HG02678 (cell line): ENCODE data around the gene EFHD2.
"Not testable (repeated sequence)": the region's sequence is repeated elsewhere in the genome, so short reads cannot be mapped to it uniquely, and the experiment has no call there.

Experiments used
- ATAC-seq: cut with Tn5 transposase; IDR thresholded peaks from one replicate; pipeline ENCODE4 v1.9.1; 2021; ENCODE audit warnings: mild to moderate bottlenecking, moderate library complexity; ENCODE audit not compliant: unreplicated experiment

Gene EFHD2, protein sequence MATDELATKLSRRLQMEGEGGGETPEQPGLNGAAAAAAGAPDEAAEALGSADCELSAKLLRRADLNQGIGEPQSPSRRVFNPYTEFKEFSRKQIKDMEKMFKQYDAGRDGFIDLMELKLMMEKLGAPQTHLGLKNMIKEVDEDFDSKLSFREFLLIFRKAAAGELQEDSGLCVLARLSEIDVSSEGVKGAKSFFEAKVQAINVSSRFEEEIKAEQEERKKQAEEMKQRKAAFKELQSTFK

DNA sequence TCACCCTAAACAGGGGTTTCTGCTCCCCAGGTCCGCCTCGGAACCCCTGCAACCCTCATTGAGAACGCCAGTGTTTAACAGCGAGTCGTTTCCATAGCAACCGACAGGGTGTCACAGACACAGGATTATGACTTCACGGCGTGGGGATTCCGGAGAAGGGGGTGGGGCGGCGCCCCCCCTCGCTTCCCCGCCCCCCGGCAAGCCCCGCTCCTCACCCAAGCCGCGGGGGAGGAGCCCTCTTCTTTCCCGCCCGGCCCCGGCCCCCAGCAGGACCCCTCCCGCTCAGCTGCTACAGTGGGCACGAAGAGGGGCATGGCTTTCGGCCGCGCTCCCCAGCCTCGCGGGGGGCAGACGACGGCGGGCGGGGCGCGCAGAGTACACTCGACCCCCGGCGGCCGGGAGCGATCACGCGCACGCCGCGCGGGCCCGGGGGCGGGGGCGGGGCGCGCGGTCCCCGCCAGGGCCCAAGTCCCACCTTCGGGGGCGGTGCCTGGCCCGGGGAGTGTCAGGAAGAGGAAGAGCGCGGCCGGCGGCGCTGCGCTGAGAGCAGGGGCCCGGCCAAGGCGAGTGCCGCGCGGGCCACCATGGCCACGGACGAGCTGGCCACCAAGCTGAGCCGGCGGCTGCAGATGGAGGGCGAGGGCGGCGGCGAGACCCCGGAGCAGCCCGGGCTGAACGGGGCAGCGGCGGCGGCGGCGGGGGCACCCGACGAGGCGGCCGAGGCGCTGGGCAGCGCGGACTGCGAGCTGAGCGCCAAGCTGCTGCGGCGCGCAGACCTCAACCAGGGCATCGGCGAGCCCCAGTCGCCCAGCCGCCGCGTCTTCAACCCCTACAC is at the start of gene EFHD2:
Gene EFHD2, plus strand, starts transcription at position 501 of the 835 bp plus-strand sequence. Its CDS starts 84 bp downstream, at position 585.
- ATAC-seq = peak; percentile 84

DNA sequence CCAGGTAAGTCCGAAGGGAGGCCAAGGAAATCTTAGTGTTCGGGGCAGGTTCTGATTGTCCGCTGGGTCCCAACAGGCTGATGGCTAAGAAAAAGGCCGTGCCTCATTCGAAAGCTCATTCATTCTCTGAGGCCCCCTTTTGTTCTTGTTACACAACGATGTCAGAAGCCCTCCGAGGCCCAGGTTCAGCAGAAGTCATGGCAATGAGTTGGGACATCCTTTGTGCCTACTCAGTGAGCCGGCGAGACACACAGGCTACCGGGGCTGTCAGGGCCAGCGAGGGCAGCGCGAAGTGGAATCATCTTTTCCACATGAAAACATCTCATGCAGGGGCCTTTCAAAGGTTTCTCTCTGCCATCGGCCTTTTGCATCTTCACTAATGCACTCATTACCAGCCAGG is 49.0 kb upstream of the EFHD2 start:
- ATAC-seq = no peak

DNA sequence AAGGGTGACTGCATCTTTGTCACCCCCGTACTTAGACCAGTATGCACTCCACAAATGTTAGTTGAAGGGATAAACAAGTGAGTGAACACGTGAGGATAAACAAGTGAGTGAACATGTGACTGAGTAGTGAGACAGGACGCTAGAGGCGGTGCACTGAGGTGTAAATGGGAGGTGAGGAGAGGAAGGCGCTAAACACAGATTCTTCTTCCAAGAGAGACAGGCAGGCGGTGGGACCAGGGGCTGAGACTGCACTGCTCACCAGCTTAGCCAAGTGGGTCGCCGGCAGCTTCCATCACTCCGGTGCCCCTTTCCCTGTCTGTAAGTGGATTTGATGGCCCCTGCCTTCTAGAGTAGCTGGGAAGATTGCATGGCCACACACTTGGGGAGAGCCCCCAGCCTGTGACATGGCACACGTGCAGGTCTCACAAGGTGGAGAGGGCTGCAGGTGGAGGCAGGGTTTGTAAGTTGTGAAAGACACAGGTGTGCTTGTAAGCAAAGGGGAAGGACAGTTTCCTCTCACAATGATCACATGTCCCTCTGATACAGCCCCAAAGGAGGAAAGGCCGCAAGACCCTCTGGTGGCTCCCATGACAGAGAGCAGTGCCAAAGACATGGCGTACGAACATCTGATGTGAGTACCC is 47.5 kb upstream of the EFHD2 start:
- no peak for ATAC-seq

DNA sequence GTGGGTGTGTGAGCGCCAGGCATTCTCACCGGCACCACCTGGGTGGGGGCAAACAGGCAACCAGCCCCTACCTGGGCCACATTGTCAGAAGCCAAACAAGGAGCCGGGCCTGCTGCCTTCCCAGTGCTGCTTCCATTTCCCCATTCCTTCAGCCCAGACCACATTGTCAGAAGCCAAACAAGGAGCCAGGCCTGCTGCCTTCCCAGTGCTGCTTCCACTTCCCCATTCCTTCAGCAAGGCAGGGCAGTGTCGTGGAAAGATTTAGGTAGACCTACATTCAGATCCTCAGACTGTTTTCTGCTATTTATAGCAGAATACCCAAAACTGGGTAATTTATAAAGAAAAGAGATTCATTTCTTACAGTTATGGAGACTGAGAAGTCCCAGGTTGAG is 47.0 kb upstream of the EFHD2 start:
- ATAC-seq = no peak

DNA sequence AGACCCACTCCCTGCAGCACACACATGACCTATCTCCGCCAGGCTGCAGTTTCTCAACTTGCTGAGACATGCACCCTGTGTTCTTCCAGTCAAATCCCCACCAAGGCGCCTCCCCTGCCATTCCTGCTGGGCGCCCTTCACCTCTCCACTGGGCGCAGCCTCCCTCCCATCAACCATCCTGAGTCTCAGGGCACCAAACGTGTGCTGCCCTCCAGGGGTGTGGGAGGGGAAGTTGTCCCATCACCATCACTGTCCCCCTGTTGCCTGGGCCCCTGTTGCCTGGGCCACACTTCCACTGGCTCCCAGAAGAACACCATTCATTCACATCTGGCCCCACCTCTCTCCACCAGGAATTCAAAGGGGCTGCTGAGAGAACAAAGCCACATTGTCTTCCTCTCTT is 44.9 kb upstream of the EFHD2 start:
- no peak for ATAC-seq

DNA sequence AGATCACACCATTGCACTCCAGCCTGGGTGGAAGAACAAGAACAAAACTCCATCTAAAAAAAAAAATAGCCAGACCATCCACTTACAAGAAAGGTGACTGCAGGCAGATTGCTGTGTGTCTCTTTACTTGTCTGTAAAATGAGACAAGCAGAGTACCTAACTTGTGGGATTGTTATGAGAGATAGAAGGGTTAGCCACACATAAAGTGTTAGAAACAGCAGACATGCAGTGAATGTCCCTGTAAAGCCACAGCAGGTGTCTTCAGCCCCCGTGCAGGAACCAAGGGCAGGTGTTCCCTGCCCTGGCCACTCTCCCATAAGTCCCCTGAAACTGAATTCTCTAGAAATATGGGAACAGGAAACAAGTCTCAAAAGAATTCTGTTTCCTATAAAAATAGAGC is 40.8 kb upstream of the EFHD2 start:
- ATAC-seq = no peak

DNA sequence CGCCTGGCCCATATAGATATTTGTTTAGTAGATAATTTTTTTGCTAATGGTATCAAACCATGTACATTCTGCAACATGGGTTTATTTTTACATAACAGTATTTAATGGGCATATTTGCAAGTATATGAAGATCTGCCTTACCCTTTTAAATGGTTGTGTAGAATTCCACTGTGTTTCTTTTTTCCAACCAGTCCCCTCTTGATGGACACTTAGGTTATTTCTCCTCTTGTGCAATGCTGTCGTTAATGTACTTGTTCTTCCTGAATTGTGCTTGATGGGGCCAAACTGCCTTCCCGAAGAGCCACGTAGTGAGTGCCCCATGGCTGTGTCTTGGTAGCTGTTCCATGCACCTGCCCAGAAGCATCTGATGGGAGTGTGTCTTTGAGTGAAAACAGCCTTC is 39.4 kb upstream of the EFHD2 start:
- no peak for ATAC-seq

DNA sequence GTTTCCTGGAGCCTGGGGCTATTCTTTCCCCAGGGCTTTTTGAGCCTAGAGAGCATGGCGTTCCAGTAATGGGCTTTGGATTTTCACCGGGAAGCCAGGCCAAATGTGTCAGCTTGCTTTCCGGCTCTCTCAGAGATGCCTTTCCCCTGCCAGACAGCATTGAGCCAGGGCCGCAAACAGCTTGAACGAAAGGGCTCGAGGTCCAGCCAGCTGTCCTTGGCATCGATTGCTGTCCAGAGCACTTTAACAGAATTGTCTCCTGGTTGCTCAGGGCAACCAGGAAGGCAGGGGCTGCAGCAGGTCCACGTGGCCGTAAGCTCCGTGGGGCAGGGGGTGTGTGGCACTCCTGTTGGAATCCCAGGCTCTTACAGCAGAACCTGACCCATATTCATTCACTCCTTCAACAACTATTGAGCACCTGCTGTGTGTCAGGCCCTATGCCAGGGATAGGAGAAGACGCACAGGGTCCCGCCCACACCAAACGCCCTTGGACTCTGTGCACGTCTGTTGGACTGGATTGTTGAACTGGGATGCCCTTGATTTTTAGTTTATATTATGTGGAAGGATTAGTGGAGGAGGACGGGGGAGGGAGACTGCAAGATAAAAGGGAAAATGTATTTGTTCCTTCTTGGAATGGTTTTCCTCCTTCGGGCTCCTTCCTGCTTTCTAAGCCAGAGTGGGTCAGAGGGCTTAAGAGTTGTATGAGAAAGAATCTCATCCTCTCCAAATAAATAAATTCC is 38.7 kb upstream of the EFHD2 start:
- ATAC-seq = no peak

DNA sequence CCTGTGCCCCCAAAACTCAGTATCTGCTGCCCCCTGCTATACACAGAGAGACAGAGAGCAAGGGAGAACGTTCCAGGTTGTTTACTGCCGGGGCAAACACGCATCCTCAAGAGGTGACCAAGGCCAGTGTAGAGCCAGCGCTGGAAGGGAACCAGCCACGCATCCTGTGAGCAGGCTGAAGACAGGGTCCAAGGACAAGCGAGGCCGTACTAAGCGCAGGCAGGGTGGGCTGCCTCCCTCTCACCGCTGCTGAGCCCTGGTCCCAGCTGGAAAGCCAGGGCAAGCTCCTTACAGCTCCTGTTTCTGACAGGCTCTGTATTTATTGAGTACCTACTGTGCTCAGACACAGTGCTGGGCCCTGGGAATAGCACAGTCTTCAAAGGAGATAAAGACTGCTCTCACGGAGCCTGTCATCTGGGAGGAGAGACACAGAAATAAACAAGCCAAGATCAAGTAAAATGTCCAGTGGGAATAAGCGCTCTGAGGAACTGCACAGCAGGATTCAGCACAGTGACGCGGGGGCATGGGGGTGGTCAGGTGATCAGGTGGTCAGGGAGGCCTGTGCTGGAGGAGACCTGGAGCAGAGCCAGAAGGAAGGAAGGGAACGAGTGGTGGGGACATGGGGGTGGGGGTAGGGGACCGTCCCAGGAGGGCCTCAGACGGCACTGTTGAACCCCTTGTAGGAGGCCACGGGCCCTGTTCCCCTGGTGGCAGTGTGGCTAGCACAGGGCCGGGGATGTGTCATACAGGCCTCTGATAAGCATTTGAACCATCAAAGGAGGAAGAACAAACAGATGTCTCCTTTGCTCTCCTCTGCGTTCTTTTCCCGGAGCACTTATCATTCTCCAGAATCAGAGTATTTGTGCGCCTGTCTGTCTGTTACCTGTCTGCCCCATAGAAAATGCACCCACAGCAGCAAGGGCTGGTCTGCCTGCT is 37.8 kb upstream of the EFHD2 start:
- ATAC-seq = no peak

DNA sequence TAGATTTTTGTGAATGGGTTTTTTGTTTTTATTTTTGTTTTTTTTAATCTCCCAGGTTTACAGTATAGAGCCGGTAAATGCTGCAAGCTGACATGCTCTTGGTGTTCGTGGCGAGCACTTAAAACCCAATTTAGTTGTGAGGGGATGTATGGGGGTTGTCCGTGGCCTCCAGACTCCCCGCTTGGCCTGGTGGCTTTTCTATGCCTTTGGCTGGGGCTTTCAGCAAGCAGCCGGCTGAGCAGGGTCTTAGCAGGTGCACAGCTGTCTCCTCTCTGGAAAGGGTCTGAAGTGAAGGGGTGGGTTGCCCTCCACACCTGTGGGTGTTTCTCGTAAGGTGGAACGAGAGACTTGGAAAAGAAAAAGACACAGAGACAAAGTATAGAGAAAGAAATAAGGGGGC is 31.0 kb upstream of the EFHD2 start:
- ATAC-seq = no peak

DNA sequence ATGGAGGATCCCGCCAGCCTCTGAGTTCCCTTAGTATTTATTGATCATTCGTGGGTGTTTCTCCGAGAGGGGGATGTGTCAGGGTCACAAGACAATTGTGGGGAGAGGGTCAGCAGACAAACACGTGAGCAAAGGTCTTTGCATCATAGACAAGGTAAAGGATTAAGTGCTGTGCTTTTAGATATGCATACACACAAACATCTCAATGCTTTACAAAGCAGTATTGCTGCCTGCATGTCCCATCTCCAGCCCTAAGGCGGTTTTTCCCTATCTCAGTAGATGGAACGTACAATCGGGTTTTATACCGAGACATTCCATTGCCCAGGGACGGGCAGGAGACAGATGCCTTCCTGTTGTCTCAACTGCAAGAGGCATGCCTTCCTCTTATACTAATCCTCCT is 30.5 kb upstream of the EFHD2 start:
- ATAC-seq = not testable (repeated sequence)

DNA sequence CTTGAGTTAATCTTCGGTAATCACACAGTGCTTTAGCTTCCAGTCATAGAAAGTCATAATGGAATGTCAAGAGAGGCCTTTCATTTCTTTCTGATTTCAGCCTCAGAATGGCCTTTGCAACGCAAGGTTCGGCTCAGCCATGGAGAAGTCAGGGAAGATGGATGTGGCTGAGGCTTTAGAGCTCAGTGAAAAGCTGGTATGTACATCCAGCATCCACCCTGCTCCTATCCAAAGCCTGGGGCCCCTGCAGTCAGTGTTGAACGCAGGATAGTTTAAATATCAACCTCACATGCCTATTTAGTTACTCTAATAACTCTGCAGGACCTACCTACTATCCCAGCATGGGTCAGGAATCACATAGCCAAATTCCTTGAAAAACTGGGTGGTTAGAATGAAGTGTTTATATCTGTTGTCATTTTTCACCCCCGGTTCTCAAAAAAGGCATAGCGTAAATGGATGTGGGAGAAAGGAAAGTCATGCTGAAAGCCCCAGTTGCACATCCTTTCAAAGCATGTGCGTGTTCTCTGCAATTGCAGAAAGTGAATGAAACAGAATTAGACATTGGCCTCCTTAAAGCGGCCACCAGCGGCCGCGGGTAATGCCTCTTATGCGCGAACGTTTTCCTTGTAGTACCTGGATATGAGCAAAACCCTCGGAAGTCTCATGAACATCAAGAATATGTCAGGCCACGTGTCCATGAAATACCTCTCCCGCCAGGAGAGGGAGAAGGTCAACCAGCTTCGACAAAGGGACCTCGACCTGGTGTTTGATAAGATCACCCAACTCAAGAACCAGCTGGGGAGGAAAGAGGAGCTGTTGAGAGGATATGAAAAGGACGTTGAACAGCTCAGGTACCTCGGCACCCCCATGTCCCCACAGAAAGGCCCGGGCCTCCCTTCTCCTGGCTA is 28.8 kb upstream of the EFHD2 start:
- no peak for ATAC-seq

DNA sequence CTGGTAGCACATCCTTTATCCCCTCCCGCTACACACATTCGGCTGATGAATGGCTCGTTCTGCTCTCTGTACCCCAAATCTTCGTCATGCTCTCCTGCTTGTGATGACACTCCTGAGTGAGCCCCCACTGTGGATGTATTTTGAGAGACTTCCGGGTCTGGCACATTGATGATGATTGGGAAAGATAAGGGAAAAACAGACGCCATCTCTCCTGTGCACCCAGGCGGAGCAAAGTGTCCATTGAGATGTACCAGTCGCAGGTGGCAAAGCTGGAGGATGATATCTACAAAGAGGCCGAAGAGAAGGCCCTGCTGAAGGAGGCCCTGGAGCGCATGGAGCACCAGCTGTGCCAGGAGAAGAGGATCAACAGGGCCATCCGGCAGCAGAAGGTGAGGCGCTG is 27.9 kb upstream of the EFHD2 start:
- ATAC-seq = no peak

DNA sequence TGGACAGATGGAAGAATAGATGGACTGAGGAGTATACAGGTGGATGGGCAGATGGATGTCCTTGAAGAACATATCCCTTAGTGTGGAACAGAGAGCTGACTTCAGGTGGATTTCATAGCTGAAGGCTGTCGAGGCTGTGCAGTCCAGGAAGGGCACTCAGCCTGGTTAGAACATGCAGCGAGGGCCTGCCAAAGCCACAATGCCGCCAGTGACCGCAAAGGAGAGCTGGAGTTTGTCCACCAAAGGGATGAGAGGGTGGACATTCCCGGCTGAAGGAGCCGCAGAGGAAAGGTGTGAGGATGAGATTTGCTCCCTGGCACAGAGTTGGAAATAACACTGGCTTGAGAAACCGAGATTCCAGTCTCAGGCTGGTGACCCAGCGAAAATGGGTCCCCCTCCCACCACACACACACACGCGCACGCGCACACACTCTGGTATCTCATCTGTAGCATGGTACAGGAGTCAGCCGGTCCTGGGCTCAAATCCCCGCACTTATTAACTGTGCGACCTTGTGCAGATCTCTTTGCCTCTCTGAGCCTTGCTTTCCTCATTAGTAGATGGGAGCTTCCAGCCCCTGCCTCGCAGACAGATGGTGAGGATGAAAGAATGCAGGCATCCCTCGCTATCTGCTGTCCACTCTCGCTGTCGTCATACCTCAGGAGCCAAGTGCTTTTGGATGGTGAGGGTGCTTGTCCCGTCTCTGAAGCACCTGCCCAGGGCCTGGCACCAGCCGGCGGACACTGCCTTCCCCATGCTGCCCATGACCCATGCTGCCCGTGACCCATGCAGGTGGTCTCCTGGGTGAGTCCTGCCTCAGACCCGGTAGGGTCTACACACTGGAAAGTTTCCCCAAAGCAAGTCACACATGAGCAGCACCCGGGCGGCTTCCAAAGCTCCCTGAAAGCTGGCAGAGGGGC is 26.8 kb upstream of the EFHD2 start:
- no peak for ATAC-seq

DNA sequence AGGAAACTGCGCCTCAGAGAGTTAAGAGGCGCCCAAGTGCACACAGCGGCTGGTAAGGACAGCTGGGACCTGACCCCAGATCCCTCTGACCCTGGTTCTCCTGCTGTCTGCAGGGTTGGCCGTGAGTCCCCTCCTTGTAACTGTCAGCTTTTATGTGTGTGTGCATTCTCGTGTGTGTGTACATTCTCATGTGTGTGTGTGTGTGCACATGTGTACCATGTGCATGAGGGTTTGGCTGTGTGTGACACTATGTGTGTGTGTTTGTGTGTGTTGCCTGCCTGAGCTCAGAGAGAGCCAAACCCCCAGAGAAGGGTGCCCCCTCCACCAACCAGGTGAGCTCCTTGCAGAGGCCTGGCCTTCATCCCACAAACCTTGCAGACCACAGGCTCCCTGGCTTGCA is 25.9 kb upstream of the EFHD2 start:
- no peak for ATAC-seq

DNA sequence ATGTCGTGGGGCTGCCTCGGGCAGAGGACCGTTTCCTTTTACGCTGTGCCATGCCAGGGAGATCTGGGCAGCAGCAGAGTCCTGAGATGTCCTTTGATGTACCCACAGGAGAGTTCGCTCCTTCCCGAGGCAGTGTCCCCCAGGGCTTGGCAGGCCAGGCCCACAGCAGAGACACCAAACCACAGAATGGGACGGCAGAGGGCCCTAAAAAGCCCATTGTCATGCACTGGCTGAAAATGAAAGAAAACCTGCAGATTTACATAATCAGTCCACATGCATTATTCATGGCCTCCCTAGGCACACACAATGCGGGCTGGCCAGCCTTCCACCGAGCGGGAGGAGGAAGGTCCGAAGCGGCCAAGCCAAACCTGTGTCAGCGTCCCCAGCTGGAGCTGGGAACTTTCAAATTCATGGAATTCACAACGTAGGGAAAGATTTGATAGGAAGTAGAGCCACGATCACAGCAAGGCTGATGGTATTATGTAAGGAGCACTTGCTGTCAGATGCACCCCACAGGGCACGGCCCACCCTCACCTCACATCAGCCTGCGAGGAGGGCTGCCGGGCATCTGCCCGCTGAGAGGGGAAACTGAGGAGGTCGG is 25.3 kb upstream of the EFHD2 start:
- ATAC-seq = peak; percentile 86

DNA sequence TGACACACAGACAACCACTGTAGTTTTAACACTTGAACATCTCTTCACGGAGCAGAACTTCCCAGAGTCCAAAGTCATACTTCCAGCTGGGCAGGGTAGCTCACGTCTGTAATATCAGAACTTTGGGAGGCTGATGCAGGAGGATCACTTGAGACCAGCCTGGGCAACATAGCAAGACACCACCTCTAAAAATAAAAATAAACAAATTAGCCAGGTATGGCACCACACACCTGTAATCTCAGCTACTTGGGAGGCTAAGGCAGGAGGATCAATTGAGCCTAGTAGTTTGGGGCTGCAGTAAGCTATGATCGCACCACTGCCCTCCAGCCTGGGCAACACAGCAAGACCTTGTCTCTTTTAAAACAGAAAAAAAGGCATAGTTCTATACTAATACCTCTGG is 24.3 kb upstream of the EFHD2 start:
- no peak for ATAC-seq
